ENCODE results near the gene MBL2.
A peak's percentile ranks its signal among the peaks of the same experiment; 100 is the strongest.

- no peak for TF ChIP-seq ZBTB33 (IDR thresholded peaks at IDR 0.05; ENCODE audit: borderline replicate concordance, low read depth)
- no peak for TF ChIP-seq POLR2AphosphoS5 (IDR thresholded peaks at IDR 0.05; ENCODE audit: low read depth, low read length)
- TF ChIP-seq MAX (IDR thresholded peaks at IDR 0.05; ENCODE audit: low read depth): no peak
- TF ChIP-seq MXI1 (IDR thresholded peaks at IDR 0.05; ENCODE audit: low read depth, low read length): no peak
- no peak for TF ChIP-seq EP300 (IDR thresholded peaks at IDR 0.05; ENCODE audit: borderline replicate concordance in 1 of 2, low read depth in 1 of 2, low read length in 1 of 2)
- no peak for TF ChIP-seq RAD21 (IDR thresholded peaks at IDR 0.05; ENCODE audit: low read length)
- TF ChIP-seq TAF1 (IDR thresholded peaks at IDR 0.05; ENCODE audit: borderline replicate concordance, low read depth, low read length): no peak
- no peak for TF ChIP-seq FOXJ3 (CRISPR knock-in tag; IDR thresholded peaks at IDR 0.05)
- TF ChIP-seq CTCF (IDR thresholded peaks at IDR 0.05): peak; percentile 59
- no peak for TF ChIP-seq MEF2A (IDR thresholded peaks at IDR 0.05; ENCODE audit: borderline replicate concordance, low read depth)
- TF ChIP-seq USF1 (IDR thresholded peaks at IDR 0.05; ENCODE audit: borderline replicate concordance, low read depth): no peak
- no peak for TF ChIP-seq USF2 (IDR thresholded peaks at IDR 0.05; ENCODE audit: borderline replicate concordance, low read depth, low read length)
- TF ChIP-seq NRF1 (IDR thresholded peaks at IDR 0.05; ENCODE audit: low read depth, low read length): no peak
Observed at GRCh38 chr10:52778511-52779392, 6.2 kb upstream of the MBL2 start.

All from SK-N-SH (cell line).